GM12878 (cell line): ENCODE data around the gene SLC25A39. TPM values are rescaled to one million over a fixed set of nuclear protein-coding genes. Genes with fewer than 3 reads are reported as not detected.

ENCODE experiments used
- ATAC-seq: fragments of 200-7000 bp; cut with Tn5 transposase; 3 replicates; pipeline ENCODE4 v1.9.1; 2020; ENCODE audit warnings: mild to moderate bottlenecking, moderate library complexity
- BruUV-seq: library from RNA; stranded (reverse); fragments of 400-500 nt; replicated peaks from 2 replicates; lab custom pipeline; 2021; lab: Mats Ljungman, UMichigan
- CTCF ChIA-PET: fragments of 300-600 bp; sonication (Branson Sonifier 250); formaldehyde crosslinking; extraction: SDS; loops from one replicate; lab custom pipeline; 2021; ENCODE audit warnings: inconsistent platforms; lab: Yijun Ruan, JAX
- POLR2A ChIA-PET: fragments of 350-600 bp; formaldehyde crosslinking; extraction: SDS; loops from one replicate; lab custom pipeline; 2021; ENCODE audit warnings: inconsistent platforms; lab: Charles Lee
- RAD21 ChIA-PET: fragments of 300-600 bp; sonication (Branson Sonifier 250); formaldehyde crosslinking; loops from one replicate; lab custom pipeline; 2023; ENCODE audit warnings: antibody characterized with exemption; ENCODE audit not compliant: unreplicated experiment; lab: Charles Lee
- SMC1A ChIA-PET: fragments of 300-600 bp; sonication (Branson Sonifier 250); formaldehyde crosslinking; loops from one replicate; lab custom pipeline; 2023; ENCODE audit not compliant: unreplicated experiment, uncharacterized antibody; lab: Charles Lee
- DNase-seq: peaks from one replicate; pipeline ENCODE4 v3.0.0-alpha.2; 2011; ENCODE audit warnings: low read depth, low spot score
- FAIRE-seq: peaks from 3 replicates; lab custom pipeline; 2011; peaks lifted over from hg19 to GRCh38; lab: Jason Lieb, UNC
- H2AFZ ChIP-seq: 2 replicates; pipeline ENCODE4 v1.6.0; 2011; ENCODE audit warnings: low read depth, low read length, control low read depth; ENCODE audit not compliant: control insufficient read depth
- H3K27ac ChIP-seq: 2 replicates; pipeline ENCODE4 v1.5.1; 2011; ENCODE audit warnings: control low read depth; ENCODE audit not compliant: control insufficient read depth, insufficient read depth
- H3K27me3 ChIP-seq, 2 experiments: replicated peaks in 1 of 2; 2 replicates each; pipeline versions ENCODE4 v1.6.0 to v1.6.1; 2011; ENCODE audit warnings: low read length in 1 of 2; ENCODE audit not compliant: control insufficient read depth in 2 of 2, insufficient read depth in 2 of 2
- H3K36me3 ChIP-seq, 2 experiments: 2 replicates each; pipeline ENCODE4 v1.5.1; 2011; ENCODE audit warnings: low read length in 1 of 2; ENCODE audit not compliant: control insufficient read depth in 2 of 2, insufficient read depth in 2 of 2
- H3K4me1 ChIP-seq: 2 replicates; pipeline ENCODE4 v1.6.1; 2011; ENCODE audit warnings: mild to moderate bottlenecking, low read length, moderate library complexity, mixed read lengths; ENCODE audit not compliant: control insufficient read depth, insufficient read depth
- H3K4me2 ChIP-seq: 2 replicates; pipeline ENCODE4 v1.6.0; 2011; ENCODE audit warnings: control low read depth; ENCODE audit not compliant: control insufficient read depth, insufficient read depth
- H3K4me3 ChIP-seq: fragments of 200-600 bp; sonication (generic); 2 replicates; pipeline ENCODE4 v1.5.1; 2016
- H3K79me2 ChIP-seq: 2 replicates; pipeline ENCODE4 v1.6.0; 2011; ENCODE audit warnings: low read length; ENCODE audit not compliant: control insufficient read depth, insufficient read depth
- H3K9ac ChIP-seq: 2 replicates; pipeline ENCODE4 v1.8.0; 2011; ENCODE audit warnings: low read length, control low read depth, mixed read lengths; ENCODE audit not compliant: control insufficient read depth, insufficient read depth
- H3K9me3 ChIP-seq: replicated peaks from 3 replicates; pipeline ENCODE4 v1.5.1; 2011; ENCODE audit warnings: mild to moderate bottlenecking, low read length; ENCODE audit not compliant: control insufficient read depth, insufficient read depth
- H4K20me1 ChIP-seq: 2 replicates; pipeline ENCODE4 v1.6.0; 2011; ENCODE audit not compliant: control insufficient read depth, insufficient read depth
- ATF7 ChIP-seq: fragments of 450-650 bp; IDR thresholded peaks from 2 replicates; pipeline ENCODE4 v1.6.1; 2016; ENCODE audit warnings: low read depth, mild to moderate bottlenecking
- MEF2B ChIP-seq: fragments of 450-650 bp; IDR thresholded peaks from 2 replicates; pipeline ENCODE4 v1.6.1; 2018; ENCODE audit warnings: mild to moderate bottlenecking, moderate library complexity; ENCODE audit not compliant: partially characterized antibody, poor library complexity, severe bottlenecking
- MYB ChIP-seq: fragments of 150-350 bp; IDR thresholded peaks from 2 replicates; pipeline ENCODE4 v1.6.1; 2014; ENCODE audit warnings: mild to moderate bottlenecking, low read depth, low read length, borderline replicate concordance
- NBN ChIP-seq: fragments of 450-650 bp; IDR thresholded peaks from 2 replicates; pipeline ENCODE4 v1.6.1; 2016
- NRF1 ChIP-seq: conservative IDR thresholded peaks from 2 replicates; pipeline ENCODE4 v1.6.1; 2011; ENCODE audit warnings: mild to moderate bottlenecking, low read depth, low read length, improper control_type of control experiment
- POLR2AphosphoS2 ChIP-seq: IDR thresholded peaks from 2 replicates; pipeline ENCODE4 v1.6.1; 2011; ENCODE audit warnings: low read depth, mild to moderate bottlenecking, low read length, improper control_type of control experiment, moderate library complexity
- POU2F2 ChIP-seq: IDR thresholded peaks from 3 replicates; pipeline ENCODE4 v1.6.1; 2011; ENCODE audit warnings: low read depth, mild to moderate bottlenecking, low read length, borderline replicate concordance
- RELA ChIP-seq: fragments of 450-650 bp; IDR thresholded peaks from 2 replicates; pipeline ENCODE4 v1.8.0; 2014; ENCODE audit warnings: borderline replicate concordance; ENCODE audit not compliant: partially characterized antibody
- SIN3A ChIP-seq: IDR thresholded peaks from 2 replicates; pipeline ENCODE4 v1.6.1; 2012; ENCODE audit warnings: low read depth, low read length, improper control_type of control experiment
- TAF1 ChIP-seq: IDR thresholded peaks from 2 replicates; pipeline ENCODE4 v1.6.1; 2011; ENCODE audit warnings: mild to moderate bottlenecking, low read depth, low read length, borderline replicate concordance
- WRNIP1 ChIP-seq: IDR thresholded peaks from 2 replicates; pipeline ENCODE4 v1.6.1; 2011; ENCODE audit warnings: low read depth, low read length, improper control_type of control experiment, borderline replicate concordance
- ZNF384 ChIP-seq: IDR thresholded peaks from 2 replicates; pipeline ENCODE4 v1.6.1; 2012; ENCODE audit warnings: low read depth, mild to moderate bottlenecking, low read length, improper control_type of control experiment, borderline replicate concordance
- ZNF687 ChIP-seq: fragments of 450-650 bp; IDR thresholded peaks from 2 replicates; pipeline ENCODE4 v1.6.1; 2017; ENCODE audit warnings: mild to moderate bottlenecking, moderate library complexity
- ZSCAN29 ChIP-seq: fragments of 450-650 bp; IDR thresholded peaks from 2 replicates; pipeline ENCODE4 v1.6.1; 2017; ENCODE audit warnings: mild to moderate bottlenecking, moderate library complexity
- WGBS: methylation state at CpG from one replicate; pipeline ENCODE4 v1.1.6; 2016; ENCODE audit warnings: low lambda C conversion rate; ENCODE audit not compliant: insufficient replicate concordance, insufficient coverage; ENCODE audit errors: missing lambda C conversion rate; 5-methylcytosine and 5-hydroxymethylcytosine counted together
- in situ Hi-C: fragments of 300-500 bp; cut with MboI; formaldehyde crosslinking; loops from 9 replicates; pipeline ENCODE4 v1.14.3; 2018; ENCODE audit warnings: mixed read lengths
- intact Hi-C: fragments of 100-400 bp; cut with micrococcal nuclease; formaldehyde crosslinking; loops from one replicate; pipeline ENCODE4 v1.14.2; 2022; ENCODE audit not compliant: unreplicated experiment
- polyA plus RNA-seq, 11 experiments: library from polyadenylated mRNA; depleted of rRNA in 4 of 11; unstranded in 6 of 11; stranded (reverse) in 5 of 11; fragments of >200 nt; fragmentation: Nextera tagmentation in 4 of 11; fragmentation: Illumina TruSeq in 1 of 11; extraction: Ambion mirVana in 4 of 11; extraction: Trizol in 1 of 11; gene quantifications; 1 replicate in 1 of 11; 2 replicates in 10 of 11; pipeline versions ENCODE4 v1.2.1 to v1.2.3, GENCODE V29; 2011 to 2016; ENCODE audit warnings: inconsistent platforms in 2 of 11, missing spikeins in 2 of 11, low read depth in 1 of 11
- total RNA-seq, 4 experiments: library from RNA; depleted of rRNA in 3 of 4; stranded (reverse); fragments of >200 nt in 3 of 4; fragmentation: Illumina TruSeq in 1 of 4; extraction: Trizol in 1 of 4; gene quantifications; 2 replicates each; pipeline versions ENCODE4 v1.2.1 to v1.2.3, GENCODE V29; 2013 to 2021
- TF ChIP-seq, protein P1 (sequence below): fragments of 450-650 bp; IDR thresholded peaks from 2 replicates; pipeline ENCODE4 v1.6.1; 2017; ENCODE audit warnings: mild to moderate bottlenecking, moderate library complexity

Gene SLC25A39
- total and polyA plus RNA-seq, 10 of the 15 experiments (the other 5 are each of a cell fraction or from before 2014, with no cell fraction given), result 3.5 to 270 (median 150) TPM

GRCh38 chr17:44314869-44315661 is 9.6 kb downstream of the SLC25A39 start:
- in situ Hi-C loops (no loop called here), intact Hi-C loops (no loop called here)
- BruUV-seq, result no TSS peak
- H3K4me2 ChIP-seq, result peak overlapping the region; percentile 70
- peaks cover 0 to 5% of the 10 kb centered on the region in 2 experiments; a peak in 3 of 4 replicates for H3K36me3 ChIP-seq
- POLR2A ChIA-PET, result interaction anchor here (0.5 kb wide), 1 partner anchor 36 kb away, joined by 3 read pairs; no protein-coding TSS in a partner anchor
- no peaks in the 10 kb centered on the region for H3K79me2 ChIP-seq
- H3K4me1 ChIP-seq, result peaks cover 14% of the 10 kb centered on the region
- 0 out of 2 replicates have a peak, but pooled peaks cover 2% of the 10 kb centered on the region for H4K20me1 ChIP-seq
- peak overlapping the region; percentile 61 for H2AFZ ChIP-seq
- 7% methylated on average over 37 of the region's 81 CpGs for WGBS
- no peak overlapping the region for H3K27ac ChIP-seq
- H3K9me3 ChIP-seq, result no peaks in the 10 kb centered on the region
- ATAC-seq (peak; percentile 59), FAIRE-seq (peak; percentile 65), DNase-seq (no peak)
- H3K27me3 ChIP-seq, result peaks cover 4 to 14% of the 10 kb centered on the region in 2 experiments; a peak in 3 of 4 replicates
- RAD21 ChIA-PET, result no interaction called here
- CTCF ChIA-PET, result no interaction called here
- peak overlapping the region; percentile 44; the same call in 1 of the 2 replicates for H3K4me3 ChIP-seq
- H3K9ac ChIP-seq, result no peak overlapping the region
- SMC1A ChIA-PET, result no interaction called here
- no peak for TF ChIP-seq RELA
- no peak for TF ChIP-seq MYB
- TF ChIP-seq, protein P1, sequence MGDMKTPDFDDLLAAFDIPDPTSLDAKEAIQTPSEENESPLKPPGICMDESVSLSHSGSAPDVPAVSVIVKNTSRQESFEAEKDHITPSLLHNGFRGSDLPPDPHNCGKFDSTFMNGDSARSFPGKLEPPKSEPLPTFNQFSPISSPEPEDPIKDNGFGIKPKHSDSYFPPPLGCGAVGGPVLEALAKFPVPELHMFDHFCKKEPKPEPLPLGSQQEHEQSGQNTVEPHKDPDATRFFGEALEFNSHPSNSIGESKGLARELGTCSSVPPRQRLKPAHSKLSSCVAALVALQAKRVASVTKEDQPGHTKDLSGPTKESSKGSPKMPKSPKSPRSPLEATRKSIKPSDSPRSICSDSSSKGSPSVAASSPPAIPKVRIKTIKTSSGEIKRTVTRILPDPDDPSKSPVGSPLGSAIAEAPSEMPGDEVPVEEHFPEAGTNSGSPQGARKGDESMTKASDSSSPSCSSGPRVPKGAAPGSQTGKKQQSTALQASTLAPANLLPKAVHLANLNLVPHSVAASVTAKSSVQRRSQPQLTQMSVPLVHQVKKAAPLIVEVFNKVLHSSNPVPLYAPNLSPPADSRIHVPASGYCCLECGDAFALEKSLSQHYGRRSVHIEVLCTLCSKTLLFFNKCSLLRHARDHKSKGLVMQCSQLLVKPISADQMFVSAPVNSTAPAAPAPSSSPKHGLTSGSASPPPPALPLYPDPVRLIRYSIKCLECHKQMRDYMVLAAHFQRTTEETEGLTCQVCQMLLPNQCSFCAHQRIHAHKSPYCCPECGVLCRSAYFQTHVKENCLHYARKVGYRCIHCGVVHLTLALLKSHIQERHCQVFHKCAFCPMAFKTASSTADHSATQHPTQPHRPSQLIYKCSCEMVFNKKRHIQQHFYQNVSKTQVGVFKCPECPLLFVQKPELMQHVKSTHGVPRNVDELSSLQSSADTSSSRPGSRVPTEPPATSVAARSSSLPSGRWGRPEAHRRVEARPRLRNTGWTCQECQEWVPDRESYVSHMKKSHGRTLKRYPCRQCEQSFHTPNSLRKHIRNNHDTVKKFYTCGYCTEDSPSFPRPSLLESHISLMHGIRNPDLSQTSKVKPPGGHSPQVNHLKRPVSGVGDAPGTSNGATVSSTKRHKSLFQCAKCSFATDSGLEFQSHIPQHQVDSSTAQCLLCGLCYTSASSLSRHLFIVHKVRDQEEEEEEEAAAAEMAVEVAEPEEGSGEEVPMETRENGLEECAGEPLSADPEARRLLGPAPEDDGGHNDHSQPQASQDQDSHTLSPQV, result no peak
- TF ChIP-seq TAF1, result no peak
- TF ChIP-seq SIN3A, result no peak
- no peak for TF ChIP-seq ATF7
- no peak for TF ChIP-seq POLR2AphosphoS2
- no peak for TF ChIP-seq ZSCAN29
- TF ChIP-seq POU2F2, result no peak
- TF ChIP-seq MEF2B, result no peak
- TF ChIP-seq WRNIP1, result no peak
- no peak for TF ChIP-seq ZNF687
- no peak for TF ChIP-seq ZNF384
- TF ChIP-seq NRF1, result no peak
- TF ChIP-seq NBN, result no peak
